Glomerular visceral epithelial cell (primary cell): ENCODE results near the gene CLNK.

ENCODE experiments used
- DNase-seq: peaks from one replicate; pipeline ENCODE4 v3.0.0-alpha.2; 2016; ENCODE audit errors: extremely low spot score

CLNK gene

GRCh38 chr4:10457255-10457801, 227.2 kb downstream of the CLNK start, which contains the start of gene ZNF518B:
Gene ZNF518B, minus strand, starts transcription at chr4:10457426. Its CDS starts 11,098 bp downstream, at chr4:10446328.
- DNase-seq: peak; percentile 75

GRCh38 chr4:10456595-10457254, 227.8 kb downstream of the CLNK start:
- peak; percentile 55 for DNase-seq

DNA sequence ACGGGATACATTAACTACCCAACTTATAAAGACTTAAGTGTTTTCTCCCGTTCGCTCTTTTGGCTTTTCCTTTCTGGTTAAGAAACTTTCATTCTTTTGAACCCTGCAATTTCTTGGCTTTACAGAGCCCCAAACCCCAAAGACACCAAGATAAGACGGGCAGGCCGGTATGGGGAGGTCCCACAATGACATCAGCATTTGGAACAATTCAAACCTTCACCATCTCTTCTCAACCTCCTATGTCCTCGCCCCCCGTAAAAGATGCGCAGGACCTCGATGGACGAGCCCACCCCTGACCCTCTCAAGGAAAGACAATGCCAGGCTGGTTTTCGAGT, 228.3 kb downstream of the CLNK start:
- no peak for DNase-seq

DNA sequence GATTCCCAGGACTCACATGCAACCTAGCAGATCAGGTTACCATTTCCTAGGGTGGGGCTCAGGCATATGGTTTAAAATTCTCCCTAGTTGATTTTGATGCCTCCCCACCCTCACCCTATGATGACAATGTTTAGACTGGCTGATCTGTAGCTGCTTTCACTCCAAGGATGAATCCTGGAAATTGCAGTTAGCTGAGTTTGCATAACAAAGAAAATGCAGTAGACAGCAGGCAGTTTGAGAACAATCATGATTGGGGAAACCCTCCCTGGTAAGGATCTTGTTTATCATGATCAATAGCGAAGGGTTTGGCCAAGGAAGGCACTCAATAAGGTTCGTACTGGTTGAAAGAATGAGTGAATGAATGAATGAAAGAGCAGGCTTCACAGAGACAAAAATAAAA, 229.4 kb downstream of the CLNK start:
- DNase-seq: no peak

DNA sequence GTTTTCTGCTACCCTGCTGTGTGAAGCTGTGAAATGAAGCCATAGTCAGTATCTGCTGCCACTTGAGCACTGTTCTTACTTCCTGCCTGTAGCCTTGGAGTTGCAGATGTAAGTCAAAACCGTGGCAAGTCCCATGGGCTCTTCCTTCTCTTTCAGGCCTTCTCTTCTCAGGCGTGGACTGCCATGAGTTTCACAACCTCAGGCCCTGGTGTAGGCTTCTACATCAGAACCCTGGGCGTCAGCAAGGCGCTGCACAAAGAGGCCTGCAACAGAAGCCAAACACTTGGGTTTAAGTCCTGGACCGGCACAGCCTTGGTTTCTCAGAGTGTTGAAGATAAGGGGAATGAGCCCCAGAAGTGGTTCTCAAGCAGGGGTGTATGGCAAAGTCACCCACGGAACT, 229.8 kb downstream of the CLNK start:
- DNase-seq: no peak

DNA sequence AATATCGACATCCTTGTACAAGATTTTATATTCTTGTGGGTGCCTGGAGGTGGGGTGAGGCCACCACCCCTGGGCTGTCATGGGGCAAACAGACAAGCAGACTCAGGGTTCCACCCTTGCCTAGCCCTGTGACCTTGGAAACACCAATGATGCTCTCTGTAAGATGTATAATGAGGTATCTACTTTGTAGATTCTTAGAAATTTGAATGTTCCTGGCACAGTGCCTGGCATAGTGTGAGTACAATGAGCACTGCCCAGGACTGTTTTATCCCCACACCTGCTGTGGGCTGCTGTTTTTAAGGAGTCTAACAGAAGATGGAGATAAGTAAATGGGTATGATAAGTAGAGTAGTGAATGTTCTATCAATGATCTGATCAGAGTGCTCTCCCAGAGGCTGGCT, 230.4 kb downstream of the CLNK start:
- no peak for DNase-seq

DNA sequence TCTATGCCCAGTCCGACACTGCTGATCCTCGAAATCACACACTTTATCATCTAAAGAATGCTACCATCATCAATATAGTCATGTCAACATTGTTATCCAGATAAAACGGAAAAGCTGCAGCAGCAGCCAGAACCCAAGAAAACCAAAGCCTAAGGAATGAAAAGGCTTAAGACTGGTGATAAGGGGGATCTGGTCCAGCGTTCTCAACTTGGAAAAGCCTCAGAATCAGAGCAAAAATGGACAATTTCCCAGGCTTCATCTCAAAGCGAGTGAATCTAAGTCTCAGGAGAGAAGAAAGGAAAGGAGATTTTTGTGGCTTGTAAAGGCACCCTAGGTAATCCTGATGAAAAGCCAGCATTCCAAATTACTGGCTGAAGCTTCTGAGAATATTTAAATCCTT, 235.6 kb downstream of the CLNK start:
- DNase-seq: no peak

DNA sequence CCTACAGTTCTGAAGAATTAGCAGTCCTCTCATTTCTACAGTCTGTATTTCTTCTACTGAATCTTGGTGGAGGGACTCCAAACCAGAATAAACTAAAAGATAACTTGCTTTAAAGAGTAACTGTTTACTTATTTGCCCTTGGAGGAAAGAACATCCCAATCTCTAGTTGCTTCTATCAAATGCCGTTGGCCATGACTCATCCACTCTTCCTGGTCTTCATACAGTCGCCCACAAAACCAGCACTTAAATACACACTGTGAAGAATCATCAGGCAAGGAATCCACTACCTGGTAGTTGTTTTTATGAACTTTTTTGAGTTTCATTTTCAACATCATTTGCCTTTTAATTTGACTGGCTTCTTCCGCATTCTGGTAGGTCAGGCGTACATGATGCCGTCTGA, 241.6 kb downstream of the CLNK start:
- DNase-seq: peak; percentile 15

DNA sequence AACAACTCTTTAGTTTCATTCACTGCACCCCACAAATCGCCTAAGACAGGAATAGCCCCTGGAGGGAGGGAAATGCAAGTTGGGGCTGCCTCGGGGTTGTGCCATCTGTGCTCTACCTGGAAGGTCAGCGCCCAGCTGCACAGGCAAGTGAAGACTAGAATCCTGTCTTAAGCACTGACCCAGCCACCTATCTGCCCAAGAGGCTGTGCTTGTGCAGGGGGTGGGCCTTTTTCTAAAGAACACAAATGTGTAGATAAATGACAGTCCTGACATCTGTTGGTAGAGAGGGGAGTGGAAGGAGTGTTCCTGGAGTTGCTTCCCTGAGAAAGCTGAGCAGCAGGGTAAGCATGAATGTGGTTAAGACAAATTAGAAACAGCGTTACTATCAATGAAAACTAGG, 243.1 kb downstream of the CLNK start:
- no peak for DNase-seq

DNA sequence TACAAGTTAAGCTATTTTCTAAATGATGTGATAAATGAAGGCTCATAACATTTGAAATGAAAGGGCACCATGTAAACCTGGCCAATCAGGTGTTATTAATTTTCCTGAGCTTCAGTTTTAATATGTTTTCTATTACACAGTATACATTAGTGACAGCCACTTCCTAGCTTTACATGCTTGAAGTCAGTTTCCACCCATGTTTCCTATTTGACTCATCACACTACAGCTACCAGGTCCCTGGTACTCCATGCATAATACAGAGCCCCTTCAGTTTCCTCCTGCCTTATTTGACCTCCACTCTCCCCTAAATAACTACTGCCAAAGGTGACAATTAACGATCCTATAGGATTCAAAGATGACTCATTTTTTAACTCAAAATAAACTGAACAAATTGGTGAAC, 245.6 kb downstream of the CLNK start:
- no peak for DNase-seq

- DNase-seq: no peak
These were observed 246.8 kb downstream of the CLNK start for GRCh38 chr4:10437735-10438134.
